Astrocyte (in vitro differentiated cells and primary cell): ENCODE data around the gene NETO2.

Experiments
- EZH2 ChIP-seq: IDR thresholded peaks from 2 replicates; pipeline ENCODE4 v1.6.1; 2012; ENCODE audit warnings: mild to moderate bottlenecking, low read length, inconsistent platforms; ENCODE audit not compliant: insufficient read depth
- TF ChIP-seq, protein P1 (sequence below): IDR thresholded peaks from 2 replicates; pipeline ENCODE4 v1.5.1; 2011; ENCODE audit warnings: low read depth, mild to moderate bottlenecking, inconsistent platforms, low read length, moderate library complexity; ENCODE audit not compliant: insufficient read depth

DNA sequence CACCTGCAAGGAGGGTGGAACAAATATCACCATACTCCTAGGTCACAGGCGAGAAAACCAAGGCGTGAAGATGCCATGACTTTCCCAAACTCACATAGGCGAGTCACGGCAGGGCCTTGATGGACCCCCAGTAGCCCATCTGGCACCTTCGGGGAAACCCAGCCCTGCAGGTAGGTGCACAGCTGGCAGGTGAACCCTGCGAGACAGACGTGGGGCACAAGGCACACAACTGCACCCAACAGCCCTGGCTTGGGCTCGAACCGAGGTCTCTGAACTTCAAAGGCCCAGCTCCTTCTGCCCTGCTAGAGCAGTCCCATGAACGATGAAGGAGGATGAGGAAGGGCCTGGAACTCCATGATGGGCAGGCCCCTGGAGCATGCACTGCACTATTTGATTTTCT, 92.7 kb downstream of the NETO2 start:
- TF ChIP-seq, protein P1, sequence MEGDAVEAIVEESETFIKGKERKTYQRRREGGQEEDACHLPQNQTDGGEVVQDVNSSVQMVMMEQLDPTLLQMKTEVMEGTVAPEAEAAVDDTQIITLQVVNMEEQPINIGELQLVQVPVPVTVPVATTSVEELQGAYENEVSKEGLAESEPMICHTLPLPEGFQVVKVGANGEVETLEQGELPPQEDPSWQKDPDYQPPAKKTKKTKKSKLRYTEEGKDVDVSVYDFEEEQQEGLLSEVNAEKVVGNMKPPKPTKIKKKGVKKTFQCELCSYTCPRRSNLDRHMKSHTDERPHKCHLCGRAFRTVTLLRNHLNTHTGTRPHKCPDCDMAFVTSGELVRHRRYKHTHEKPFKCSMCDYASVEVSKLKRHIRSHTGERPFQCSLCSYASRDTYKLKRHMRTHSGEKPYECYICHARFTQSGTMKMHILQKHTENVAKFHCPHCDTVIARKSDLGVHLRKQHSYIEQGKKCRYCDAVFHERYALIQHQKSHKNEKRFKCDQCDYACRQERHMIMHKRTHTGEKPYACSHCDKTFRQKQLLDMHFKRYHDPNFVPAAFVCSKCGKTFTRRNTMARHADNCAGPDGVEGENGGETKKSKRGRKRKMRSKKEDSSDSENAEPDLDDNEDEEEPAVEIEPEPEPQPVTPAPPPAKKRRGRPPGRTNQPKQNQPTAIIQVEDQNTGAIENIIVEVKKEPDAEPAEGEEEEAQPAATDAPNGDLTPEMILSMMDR = no peak
- no peak for TF ChIP-seq EZH2
